GM18511 (cell line): ENCODE results near the gene FBP2.
"Not testable (repeated sequence)": the region's sequence is repeated elsewhere in the genome, so short reads cannot be mapped to it uniquely, and the experiment has no call there.

ENCODE experiments used
- ATAC-seq: cut with Tn5 transposase; IDR thresholded peaks from one replicate; pipeline ENCODE4 v1.9.1; 2021; ENCODE audit warnings: mild to moderate bottlenecking, moderate library complexity; ENCODE audit not compliant: unreplicated experiment

Gene FBP2

DNA sequence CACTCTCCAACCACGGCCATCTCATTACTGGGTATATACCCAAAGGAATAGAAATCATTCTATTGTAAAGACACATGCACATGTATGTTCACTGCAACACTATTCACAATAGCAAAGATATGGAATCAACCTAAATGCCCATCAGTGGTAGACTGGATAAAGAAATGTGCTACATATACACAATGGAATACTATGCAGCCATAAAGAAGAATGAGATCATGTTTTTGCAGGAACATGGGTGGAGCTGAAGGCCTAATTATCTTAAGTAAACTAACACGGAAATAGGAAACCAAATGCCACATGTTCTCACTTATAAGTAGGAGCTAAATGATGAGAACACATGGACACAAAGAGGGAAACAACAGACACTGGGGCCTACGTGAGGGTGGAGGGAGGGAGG, 29.3 kb downstream of the FBP2 start:
- ATAC-seq, result not testable (repeated sequence)

DNA sequence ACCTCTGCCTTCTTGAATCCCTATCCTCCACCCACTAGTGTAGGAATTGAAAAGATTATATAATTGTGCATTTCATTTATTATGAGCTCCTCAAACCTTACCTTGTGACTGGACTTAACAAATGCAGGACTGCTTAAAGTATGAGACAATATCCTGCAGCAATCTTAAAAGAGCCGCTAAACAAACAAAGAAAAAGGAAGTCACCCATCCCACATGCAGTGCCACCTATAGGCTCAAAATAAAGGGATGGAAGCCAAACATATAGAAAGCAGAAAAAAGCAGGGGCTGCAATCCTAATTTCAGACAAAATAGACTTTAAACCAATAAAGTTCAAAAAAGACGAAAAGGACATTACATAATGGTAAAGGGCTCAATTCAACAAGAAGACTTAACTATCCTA, 30.1 kb downstream of the FBP2 start:
- ATAC-seq, result no peak

GRCh38 chr9:94560237-94560636, 33.4 kb downstream of the FBP2 start:
- no peak for ATAC-seq

DNA sequence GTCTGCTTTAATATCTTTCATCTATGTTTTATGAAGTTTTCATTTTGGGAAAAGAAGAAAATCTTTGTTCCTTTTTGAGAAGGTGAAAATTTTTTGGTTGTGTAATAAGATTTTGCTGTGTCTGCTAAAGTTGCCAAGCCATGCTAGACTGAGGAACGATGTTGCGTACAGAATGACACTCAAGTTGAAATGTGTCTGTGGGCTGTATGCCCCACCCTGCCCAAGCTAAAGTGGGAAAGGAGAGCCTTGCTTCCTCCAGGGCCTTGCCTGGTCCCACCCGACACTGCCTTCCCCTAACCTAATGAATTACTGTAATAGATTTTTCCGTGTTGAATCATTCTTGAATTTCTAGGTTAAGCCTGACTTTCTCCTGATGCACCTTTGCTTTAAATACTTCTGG, 36.2 kb downstream of the FBP2 start:
- no peak for ATAC-seq

- no peak for ATAC-seq
Observed at GRCh38 chr9:94554439-94555331, 38.9 kb downstream of the FBP2 start, which contains the start of gene PCAT7. Gene PCAT7 (plus strand): TSS chr9:94555083.

DNA sequence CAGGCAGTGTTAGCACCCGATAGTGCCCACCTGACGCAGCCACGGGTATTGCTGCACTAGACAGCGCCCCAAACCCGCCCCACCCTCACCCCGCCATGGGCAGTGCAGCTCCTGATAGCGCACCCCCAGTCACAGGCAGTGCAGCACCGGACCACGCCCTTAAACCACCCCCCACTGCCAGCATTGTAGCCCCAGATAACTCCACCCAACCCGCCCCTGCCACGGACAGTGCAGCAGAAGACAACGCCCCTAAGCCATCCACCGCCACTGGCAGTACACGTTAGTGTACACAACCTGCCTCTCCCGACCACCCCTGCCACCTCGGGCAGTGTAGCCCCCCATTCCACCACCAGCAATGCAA, 39.6 kb downstream of the FBP2 start:
- ATAC-seq, result no peak

DNA sequence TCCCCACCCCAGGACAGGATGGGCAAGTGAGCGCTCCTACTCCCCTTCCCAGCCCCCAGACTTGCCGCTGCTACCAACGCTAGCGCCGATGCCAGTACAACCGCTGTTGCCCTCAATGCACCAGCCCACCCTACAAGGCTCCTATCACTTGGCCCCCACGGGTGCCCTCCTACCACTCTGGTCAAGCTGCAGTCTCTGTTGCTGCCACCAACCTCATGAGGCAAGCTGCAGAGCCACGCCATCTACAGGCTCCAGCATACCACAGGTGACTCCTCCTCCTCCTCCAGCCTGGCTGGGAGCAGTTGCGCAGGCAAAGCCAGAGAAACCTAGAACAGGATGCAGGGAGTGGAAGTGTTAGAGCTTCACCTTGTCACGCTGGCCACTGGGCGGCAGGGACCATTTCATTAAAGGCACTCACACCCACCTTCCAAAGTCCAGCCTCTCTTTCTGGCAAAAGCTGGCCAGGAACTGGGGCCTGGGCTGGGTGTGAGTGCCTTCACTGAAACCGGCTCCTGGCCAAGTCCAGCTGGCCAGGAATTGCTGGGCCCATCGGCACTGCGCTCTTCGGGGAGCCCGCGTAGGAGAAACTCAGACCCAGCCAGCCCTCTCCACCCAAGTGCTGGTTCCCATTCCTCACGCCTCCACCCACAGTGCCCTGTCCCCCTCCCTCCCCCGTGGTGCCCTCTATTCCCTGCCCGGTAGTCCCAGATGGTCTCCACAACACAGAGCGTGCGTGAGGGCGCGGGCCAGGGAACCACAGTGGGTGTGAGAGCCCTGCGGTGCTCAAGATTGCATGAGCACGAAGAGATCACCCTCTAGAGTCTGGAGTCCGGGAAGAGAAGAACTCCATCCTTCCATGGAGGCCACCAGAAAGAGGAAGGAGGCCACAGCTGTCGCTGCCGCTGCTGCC, 40.3 kb downstream of the FBP2 start:
- no peak for ATAC-seq

GRCh38 chr9:94545940-94546339, 47.7 kb downstream of the FBP2 start:
- ATAC-seq, result no peak

DNA sequence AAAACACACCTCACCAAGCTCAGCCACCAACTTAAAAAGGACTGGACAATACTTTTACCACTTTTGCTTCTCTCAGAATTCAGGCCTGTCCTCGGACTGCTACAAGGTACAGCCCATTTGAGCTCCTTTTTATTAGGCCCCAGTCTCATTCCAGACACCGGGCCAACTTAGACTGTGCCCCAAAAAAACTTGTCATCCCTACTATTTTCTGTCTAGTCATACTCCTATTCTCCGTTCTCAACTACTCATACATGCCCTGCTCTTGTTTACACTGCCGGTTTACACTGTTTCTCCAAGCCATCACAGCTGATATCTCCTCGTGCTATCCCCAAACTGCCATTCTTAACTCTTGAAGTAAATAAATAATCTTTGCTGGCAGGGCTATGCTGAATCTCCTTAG, 49.3 kb downstream of the FBP2 start:
- ATAC-seq, result not testable (repeated sequence)

- no peak for ATAC-seq
Observed at GRCh38 chr9:94538908-94539307, 54.7 kb downstream of the FBP2 start.

DNA sequence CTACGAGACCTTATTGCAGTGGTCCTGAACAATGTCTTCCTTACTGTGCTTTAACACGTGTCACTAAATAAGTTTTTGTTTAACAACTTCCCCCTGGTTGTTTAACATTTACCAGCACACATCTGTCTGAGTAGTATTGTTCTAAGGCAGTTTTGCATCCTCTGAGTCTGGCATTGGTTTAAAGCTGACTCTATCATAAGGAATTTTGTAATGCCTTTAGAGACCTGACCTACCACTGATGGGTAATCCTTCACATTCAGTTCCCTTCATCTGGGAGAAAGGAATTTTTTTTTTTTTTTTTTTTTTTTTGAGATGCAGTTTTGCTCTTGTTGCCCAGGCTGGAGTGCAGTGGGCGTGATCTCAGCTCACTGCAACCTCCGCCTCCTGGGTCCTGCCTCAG, 58.7 kb downstream of the FBP2 start:
- no peak for ATAC-seq

- ATAC-seq, result no peak
Observed at GRCh38 chr9:94533601-94534000, 60.0 kb downstream of the FBP2 start.

GRCh38 chr9:94533155-94533554, 60.5 kb downstream of the FBP2 start:
- no peak for ATAC-seq

- no peak for ATAC-seq
Observed at GRCh38 chr9:94528886-94529285, 64.7 kb downstream of the FBP2 start.

- no peak for ATAC-seq
Observed at GRCh38 chr9:94526951-94527350, 66.7 kb downstream of the FBP2 start.

- ATAC-seq, result no peak
Observed at GRCh38 chr9:94526271-94526670, 67.4 kb downstream of the FBP2 start.

GRCh38 chr9:94525396-94526035, 68.1 kb downstream of the FBP2 start:
- ATAC-seq, result no peak

DNA sequence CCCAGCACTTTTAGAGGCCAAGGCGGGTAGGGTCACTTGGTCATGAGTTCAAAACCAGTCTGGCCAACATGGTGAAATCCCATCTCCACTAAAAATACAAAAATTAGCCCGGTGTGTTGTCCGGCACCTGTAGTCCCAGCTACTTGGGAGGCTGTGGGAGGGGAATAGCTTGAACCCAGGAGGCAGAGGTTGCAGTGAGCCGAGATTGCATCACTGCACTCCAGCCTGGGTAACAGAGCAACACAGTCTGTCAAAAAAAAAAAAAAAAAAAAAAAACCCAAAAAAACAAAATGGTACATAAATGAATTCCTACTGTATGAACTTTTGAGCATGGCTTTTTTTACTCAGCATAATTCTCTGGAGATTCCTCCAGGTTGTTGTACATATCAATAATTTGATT, 76.4 kb downstream of the FBP2 start:
- no peak for ATAC-seq

GRCh38 chr9:94514722-94515121, 78.9 kb downstream of the FBP2 start:
- ATAC-seq, result no peak

GRCh38 chr9:94511955-94512265, 81.7 kb downstream of the FBP2 start:
- ATAC-seq, result no peak

- ATAC-seq, result no peak
Observed at GRCh38 chr9:94511134-94511954, 82.3 kb downstream of the FBP2 start.
